Activated CD8-positive, alpha-beta T cell treated with anti-CD3 and anti-CD28 coated beads, Interleukin-2, amount 10 ng/mL, durations not matched to agents 7 days and 5 days (primary cell): ENCODE measurements around the gene UBTF. TPM values are rescaled to one million over a fixed set of nuclear protein-coding genes. Genes with fewer than 3 reads are reported as not detected.
A peak's percentile ranks its signal among the peaks of the same experiment; 100 is the strongest.

Experiments
- ATAC-seq: fragments of 150-1000 bp; cut with Tn5 transposase; one replicate; pipeline ENCODE4 v1.10.0; 2021; ENCODE audit warnings: moderate library complexity
- CTCF ChIA-PET: fragments of 350-600 bp; sonication (Branson Sonifier 250); formaldehyde crosslinking; loops from one replicate; lab custom pipeline; 2021; ENCODE audit warnings: antibody characterized with exemption; lab: Charles Lee
- POLR2A ChIA-PET: fragments of 350-600 bp; sonication (Branson Sonifier 250); formaldehyde crosslinking; loops from one replicate; lab custom pipeline; 2021; ENCODE audit warnings: antibody characterized with exemption; lab: Charles Lee
- DNase-seq: peaks from one replicate; pipeline ENCODE4 v3.0.0-alpha.2; 2020
- H3K27ac Mint-ChIP-seq: one replicate; pipeline ENCODE4 v1.8.0; 2021; ENCODE audit warnings: mild to moderate bottlenecking, mixed read lengths
- H3K27me3 Mint-ChIP-seq: one replicate; pipeline ENCODE4 v1.8.0; 2021; ENCODE audit warnings: low read depth, mixed read lengths
- H3K36me3 Mint-ChIP-seq: one replicate; pipeline ENCODE4 v1.8.0; 2021; ENCODE audit warnings: low read depth, mixed read lengths
- H3K4me1 Mint-ChIP-seq: one replicate; pipeline ENCODE4 v1.8.0; 2021; ENCODE audit warnings: low read depth, mixed read lengths
- H3K4me3 Mint-ChIP-seq: one replicate; pipeline ENCODE4 v1.8.0; 2021; ENCODE audit warnings: mild to moderate bottlenecking, mixed read lengths
- H3K9me3 Mint-ChIP-seq: one replicate; pipeline ENCODE4 v1.8.0; 2022; ENCODE audit warnings: mixed read lengths; ENCODE audit not compliant: insufficient read depth
- total RNA-seq, 2 experiments: library from RNA; stranded (reverse); gene quantifications; one replicate each; pipeline ENCODE4 v1.2.3, GENCODE V29; 2021

The UBTF gene
- total RNA-seq, 2 experiments from 2014 or later, result 165 to 182 TPM

DNA sequence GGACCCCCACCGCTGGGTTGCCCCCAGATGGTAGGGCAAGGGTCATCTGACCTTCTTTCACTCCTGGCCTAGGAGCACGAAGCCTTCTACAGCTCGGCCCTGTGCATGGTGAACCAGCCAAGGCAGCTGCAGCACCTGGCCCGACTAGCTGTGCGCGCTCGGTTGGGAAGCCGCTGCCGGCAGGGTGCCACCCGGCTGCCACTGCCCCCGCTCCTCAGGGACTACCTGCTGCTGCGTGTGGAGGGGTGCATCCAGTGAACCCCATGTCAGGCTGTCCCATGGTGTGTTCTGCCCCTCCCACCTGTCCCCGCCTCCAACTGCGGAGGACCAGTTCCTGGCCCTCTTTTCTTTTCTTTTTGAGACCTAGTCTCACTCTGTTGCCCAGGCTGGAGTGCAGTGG lies 41.3 kb downstream of the UBTF start:
- H3K27me3 Mint-ChIP-seq, result no peaks in the 10 kb centered on the region
- no peak for DNase-seq
- no peak overlapping the region for H3K4me3 Mint-ChIP-seq
- CTCF ChIA-PET, result no interaction called here
- H3K36me3 Mint-ChIP-seq, result peaks cover 31% of the 10 kb centered on the region
- no peak for ATAC-seq
- H3K9me3 Mint-ChIP-seq, result no peaks in the 10 kb centered on the region
- POLR2A ChIA-PET, result no interaction called here
- H3K27ac Mint-ChIP-seq, result no peak overlapping the region
- H3K4me1 Mint-ChIP-seq, result peaks cover 9% of the 10 kb centered on the region

DNA sequence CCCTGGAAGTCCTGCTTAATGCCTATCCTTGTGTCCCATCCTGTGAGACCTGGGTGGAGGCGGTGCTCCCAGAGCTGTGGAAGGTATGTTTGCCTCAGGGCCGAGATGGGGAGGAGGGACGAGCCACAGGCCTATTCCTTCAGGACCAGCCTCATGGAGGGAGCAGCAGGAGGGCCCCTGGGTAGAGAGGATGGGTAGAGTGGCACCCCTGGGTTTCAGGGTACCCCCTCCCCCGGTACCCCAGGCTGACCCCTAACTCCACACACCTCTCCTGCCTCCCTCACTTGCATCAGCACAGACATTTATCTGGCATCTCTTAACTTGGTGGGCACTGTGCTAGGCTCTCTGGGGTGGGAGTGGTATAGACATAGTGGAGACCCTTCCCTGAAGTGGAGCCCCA lies 41.8 kb downstream of the UBTF start:
- Mint-ChIP-seq H3K27ac (no peak overlapping the region), H3K9me3 (no peaks in the 10 kb centered on the region), H3K36me3 (peaks cover 31% of the 10 kb centered on the region), H3K4me1 (peaks cover 5% of the 10 kb centered on the region), H3K4me3 (no peak overlapping the region), H3K27me3 (no peaks in the 10 kb centered on the region)
- ATAC-seq, result peak; percentile 11
- DNase-seq, result no peak
- ChIA-PET POLR2A (no interaction called here), CTCF (no interaction called here)

DNA sequence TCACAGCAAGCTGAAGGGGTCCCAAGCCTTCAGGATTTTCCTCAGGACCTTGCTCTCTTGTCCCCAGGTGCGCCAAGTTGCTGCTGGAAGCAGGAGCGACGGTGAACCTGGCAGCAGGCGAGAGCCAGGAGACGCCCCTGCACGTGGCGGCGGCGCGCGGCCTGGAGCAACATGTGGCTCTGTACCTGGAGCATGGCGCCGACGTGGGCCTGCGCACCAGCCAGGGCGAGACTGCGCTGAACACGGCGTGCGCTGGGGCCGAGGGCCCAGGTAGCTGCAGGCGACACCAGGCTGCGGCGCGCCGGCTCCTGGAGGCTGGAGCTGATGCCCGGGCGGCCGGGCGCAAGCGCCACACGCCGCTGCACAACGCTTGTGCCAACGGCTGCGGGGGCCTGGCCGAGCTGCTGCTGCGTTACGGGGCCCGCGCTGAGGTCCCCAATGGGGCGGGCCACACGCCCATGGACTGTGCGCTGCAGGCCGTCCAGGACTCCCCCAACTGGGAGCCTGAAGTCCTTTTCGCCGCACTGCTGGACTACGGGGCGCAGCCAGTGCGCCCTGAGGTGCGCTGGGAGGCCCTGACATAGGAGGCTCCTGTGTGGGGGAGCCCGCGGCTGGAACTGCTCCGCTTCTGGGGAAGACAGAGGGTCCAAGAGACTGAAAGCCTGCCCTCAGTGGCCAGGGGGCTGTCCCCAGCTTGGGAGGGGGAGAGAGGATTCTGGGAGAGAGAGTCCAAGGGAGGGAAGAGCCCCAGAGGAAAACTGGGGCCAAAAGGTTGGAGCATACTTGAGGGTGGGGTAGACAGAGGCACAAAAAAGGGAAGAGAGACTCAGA lies 42.6 kb downstream of the UBTF start:
- CTCF ChIA-PET, result interaction anchor here (1.0 to 1.1 kb wide), 2 partner anchors 26 to 33 kb away, joined by 3 read pairs; no protein-coding TSS in a partner anchor
- Mint-ChIP-seq H3K36me3 (peaks cover 27% of the 10 kb centered on the region), H3K27ac (no peak overlapping the region), H3K4me1 (peaks cover 4% of the 10 kb centered on the region), H3K4me3 (no peak overlapping the region), H3K9me3 (no peaks in the 10 kb centered on the region), H3K27me3 (no peaks in the 10 kb centered on the region)
- DNase-seq (no peak), ATAC-seq (peak; percentile 19)
- POLR2A ChIA-PET, result no interaction called here

DNA sequence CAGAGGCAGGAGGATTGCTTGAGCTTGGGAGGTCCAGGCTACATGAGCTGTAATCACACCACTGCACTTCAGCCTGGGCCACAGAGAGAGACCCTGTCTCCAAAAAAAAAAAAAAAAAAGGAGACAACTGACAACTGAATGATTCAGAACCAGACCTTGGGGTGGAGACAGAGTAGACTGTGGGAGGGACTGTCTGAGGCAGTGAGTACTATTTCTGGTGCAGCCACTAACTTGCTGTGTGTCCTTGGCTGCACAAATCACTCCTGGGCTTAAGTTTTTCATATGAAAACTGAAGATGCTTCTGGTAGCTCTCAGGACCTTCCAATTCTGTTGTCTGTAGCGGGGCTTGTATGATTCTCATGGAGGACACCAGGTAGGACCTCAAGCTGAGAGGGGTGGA lies 43.2 kb downstream of the UBTF start:
- POLR2A ChIA-PET, result no interaction called here
- ATAC-seq (no peak), DNase-seq (no peak)
- Mint-ChIP-seq H3K9me3 (no peaks in the 10 kb centered on the region), H3K4me1 (no peaks in the 10 kb centered on the region), H3K27ac (no peak overlapping the region), H3K4me3 (no peak overlapping the region), H3K36me3 (peaks cover 23% of the 10 kb centered on the region), H3K27me3 (no peaks in the 10 kb centered on the region)
- CTCF ChIA-PET, result interaction anchor here (1.0 to 1.1 kb wide), 2 partner anchors 26 to 34 kb away, joined by 3 read pairs; no protein-coding TSS in a partner anchor

DNA sequence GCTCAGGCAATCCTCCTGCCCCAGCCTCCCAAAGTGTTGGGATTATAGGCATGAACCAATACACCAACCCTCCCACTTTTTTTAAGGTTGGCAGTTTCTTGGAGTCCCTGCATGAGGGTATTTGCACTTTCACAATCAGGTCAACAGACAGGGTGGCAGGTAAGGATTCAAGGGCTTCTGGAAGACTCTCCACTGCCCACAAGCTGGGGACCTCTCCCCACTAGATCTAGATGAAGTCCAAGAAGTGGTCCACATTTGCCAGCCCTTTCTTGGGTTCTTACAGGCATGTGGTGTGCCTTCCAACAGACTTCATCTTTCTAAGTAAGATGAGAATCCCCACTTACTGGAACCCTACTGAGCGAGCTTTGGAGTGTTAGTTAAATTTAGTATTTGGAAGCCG lies 45.0 kb downstream of the UBTF start:
- ChIA-PET CTCF (interaction anchor here (1.3 kb wide), 1 partner anchor 51 kb away, joined by 3 read pairs; the partner anchor contains the start of gene HDAC5), POLR2A (interaction anchor here (1.6 kb wide), 1 partner anchor 11 kb away, joined by 6 read pairs; no protein-coding TSS in a partner anchor)
- Mint-ChIP-seq H3K4me3 (no peak overlapping the region), H3K27ac (no peak overlapping the region), H3K4me1 (no peaks in the 10 kb centered on the region), H3K9me3 (no peaks in the 10 kb centered on the region), H3K36me3 (peaks cover 23% of the 10 kb centered on the region), H3K27me3 (no peaks in the 10 kb centered on the region)
- ATAC-seq (no peak), DNase-seq (no peak)

DNA sequence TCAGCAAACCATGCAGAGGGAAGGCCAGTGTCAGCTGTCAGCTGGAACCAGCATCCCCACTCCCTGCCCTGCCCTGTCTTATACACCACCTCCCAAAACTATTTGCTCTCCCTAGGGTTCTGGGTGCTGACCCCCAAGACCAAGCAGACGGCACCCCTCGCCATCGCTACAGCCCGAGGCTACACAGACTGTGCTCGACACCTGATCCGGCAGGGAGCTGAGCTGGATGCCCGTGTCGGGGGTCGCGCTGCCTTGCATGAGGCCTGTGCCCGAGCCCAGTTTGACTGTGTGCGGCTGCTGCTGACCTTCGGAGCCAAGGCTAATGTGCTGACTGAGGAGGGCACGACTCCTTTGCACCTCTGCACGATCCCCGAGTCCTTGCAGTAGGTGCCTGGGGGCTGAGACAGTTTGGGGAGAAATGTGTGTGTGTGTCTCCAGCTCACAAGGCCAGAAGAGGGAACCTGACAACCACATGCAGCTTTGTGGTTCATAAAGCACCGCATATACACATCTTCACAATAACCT lies 47.5 kb downstream of the UBTF start:
- no peak overlapping the region for H3K4me3 Mint-ChIP-seq
- ChIA-PET POLR2A (interaction anchor here (1.4 to 1.7 kb wide), 2 partner anchors 12 to 14 kb away, joined by 5 read pairs; partner anchors contain the start of gene TMUB2), CTCF (interaction anchor here (0.7 to 1.9 kb wide), 2 partner anchors 14 to 173 kb away, joined by 3 to 7 read pairs; partner anchors contain the start of gene GRN)
- no peak overlapping the region for H3K27ac Mint-ChIP-seq
- no peak for DNase-seq
- ATAC-seq, result no peak
- H3K36me3 Mint-ChIP-seq, result peaks cover 15% of the 10 kb centered on the region
- H3K27me3 Mint-ChIP-seq, result no peaks in the 10 kb centered on the region
- H3K4me1 Mint-ChIP-seq, result peaks cover 7% of the 10 kb centered on the region
- no peaks in the 10 kb centered on the region for H3K9me3 Mint-ChIP-seq

DNA sequence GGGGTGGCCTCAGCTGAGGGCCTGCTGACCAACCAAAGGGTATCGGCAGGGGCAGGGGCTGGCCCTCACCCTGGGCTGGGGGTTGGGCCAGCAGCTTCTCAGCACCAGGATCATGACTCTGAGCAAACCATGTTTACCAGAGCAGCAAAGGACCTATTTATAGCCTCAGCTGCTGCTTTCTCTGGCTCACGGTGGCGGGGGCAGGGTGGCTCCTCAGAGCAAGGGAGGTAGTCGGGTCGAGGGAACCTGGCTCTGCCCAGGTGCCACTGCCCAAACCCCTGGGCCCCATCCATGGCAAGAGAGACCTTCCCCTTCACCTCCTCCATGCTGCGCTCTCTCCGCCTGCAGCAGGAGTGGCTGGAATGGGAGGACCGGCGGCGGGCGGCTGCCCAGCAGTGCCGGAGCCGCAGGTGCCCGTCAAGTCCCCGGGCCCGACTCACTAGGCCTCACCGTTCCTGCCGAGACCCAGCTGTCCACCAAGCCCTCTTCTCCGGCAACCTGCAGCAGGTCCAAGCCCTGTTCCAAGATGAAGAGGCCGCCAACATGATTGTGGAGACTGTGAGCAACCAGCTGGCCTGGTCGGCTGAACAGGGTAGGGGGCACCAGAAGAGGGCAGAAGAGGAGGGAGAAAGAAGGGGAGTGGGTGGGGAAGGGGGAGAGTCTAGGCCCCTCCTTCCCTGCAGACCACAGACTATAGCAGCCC lies 48.8 kb downstream of the UBTF start, which contains the start of gene ASB16:
TSS of gene ASB16 (plus strand) at position 206 of the 703 bp plus-strand sequence. CDS start at position 292, 86 bp downstream.
- ChIA-PET CTCF (interaction anchor here (1.2 to 1.9 kb wide), 2 partner anchors 175 kb away, joined by 3 to 7 read pairs; partner anchors contain the start of gene GRN), POLR2A (interaction anchor here (0.6 kb wide), 1 partner anchor 287 kb away, joined by 4 read pairs; no protein-coding TSS in a partner anchor)
- Mint-ChIP-seq H3K27me3 (no peaks in the 10 kb centered on the region), H3K36me3 (peaks cover 7% of the 10 kb centered on the region), H3K27ac (no peak within 1 kb of the TSS), H3K4me1 (peaks cover 7% of the 10 kb centered on the region), H3K9me3 (no peaks in the 10 kb centered on the region), H3K4me3 (no peak within 1 kb of the TSS)
- DNase-seq (no peak), ATAC-seq (no peak)

DNA sequence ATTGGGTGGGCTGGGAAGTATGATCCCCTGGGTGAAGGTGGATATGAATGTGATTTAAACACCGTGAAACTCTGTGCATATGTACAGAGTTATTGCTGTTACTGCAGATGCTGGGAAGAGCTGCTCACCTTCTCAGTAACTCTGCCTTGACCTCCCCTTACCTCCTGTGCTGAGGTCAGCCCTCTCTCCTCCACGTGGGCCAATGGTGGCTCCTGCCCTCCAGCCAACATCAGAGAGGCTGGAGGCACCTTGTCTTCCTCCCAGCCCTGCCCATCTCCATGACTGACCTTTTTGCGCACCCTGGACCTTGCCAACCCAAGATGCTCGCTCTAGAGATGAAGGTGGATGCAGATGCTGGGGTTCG lies 49.4 kb downstream of the UBTF start:
- POLR2A ChIA-PET, result no interaction called here
- Mint-ChIP-seq H3K9me3 (no peaks in the 10 kb centered on the region), H3K4me3 (no peak overlapping the region), H3K27ac (no peak overlapping the region), H3K4me1 (peaks cover 7% of the 10 kb centered on the region), H3K27me3 (no peaks in the 10 kb centered on the region), H3K36me3 (peaks cover 4% of the 10 kb centered on the region)
- CTCF ChIA-PET, result interaction anchor here (1.2 kb wide), 1 partner anchor 176 kb away, joined by 3 read pairs; the partner anchor contains the start of gene GRN
- DNase-seq (no peak), ATAC-seq (no peak)

DNA sequence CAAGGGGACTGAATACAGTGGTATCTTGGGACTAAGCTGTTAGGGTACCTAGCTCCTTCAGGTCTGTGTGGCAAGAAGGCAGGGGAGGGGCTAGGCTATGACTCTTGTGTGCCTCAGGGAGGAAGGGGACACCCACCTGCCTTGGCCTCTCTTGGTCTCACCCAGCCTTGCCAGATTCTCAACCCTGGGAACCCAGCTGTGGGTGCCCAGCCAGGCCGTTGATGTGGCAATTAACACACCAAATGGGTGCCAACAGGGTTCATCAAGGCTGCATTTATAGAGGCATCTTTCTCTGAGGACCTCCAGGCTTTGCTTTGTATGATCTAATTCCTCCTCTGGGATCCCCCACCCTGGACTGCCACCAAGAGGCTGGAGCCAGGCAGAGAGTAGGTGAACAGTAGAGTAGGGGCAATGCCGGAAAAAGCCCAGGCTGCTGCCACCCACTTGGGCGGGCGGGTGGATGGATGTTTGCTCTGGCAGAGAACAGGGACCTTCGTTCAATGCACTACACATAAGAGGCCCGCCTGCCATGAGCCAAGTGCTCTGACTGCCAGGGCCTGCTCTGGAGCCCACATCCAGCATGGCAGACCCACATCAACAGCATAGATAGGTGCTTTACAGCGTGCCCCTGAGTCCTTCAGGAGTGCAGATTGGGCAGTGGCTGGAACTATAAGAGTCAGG lies 52.2 kb downstream of the UBTF start:
- H3K27ac Mint-ChIP-seq, result no peak overlapping the region
- no peak for ATAC-seq
- H3K27me3 Mint-ChIP-seq, result no peaks in the 10 kb centered on the region
- ChIA-PET POLR2A (interaction anchor here (0.5 to 3.3 kb wide), 2 partner anchors 41 to 44 kb away, joined by 3 to 14 read pairs; partner anchors contain the start of gene HDAC5), CTCF (interaction anchor here (0.8 to 2.5 kb wide), 8 partner anchors 16 to 224 kb away, joined by 3 to 27 read pairs (median 4); partner anchors contain the start of genes GRN and TMUB2)
- peaks cover 4% of the 10 kb centered on the region for H3K36me3 Mint-ChIP-seq
- peaks cover 7% of the 10 kb centered on the region for H3K4me1 Mint-ChIP-seq
- H3K9me3 Mint-ChIP-seq, result no peaks in the 10 kb centered on the region
- no peak overlapping the region for H3K4me3 Mint-ChIP-seq
- no peak for DNase-seq

DNA sequence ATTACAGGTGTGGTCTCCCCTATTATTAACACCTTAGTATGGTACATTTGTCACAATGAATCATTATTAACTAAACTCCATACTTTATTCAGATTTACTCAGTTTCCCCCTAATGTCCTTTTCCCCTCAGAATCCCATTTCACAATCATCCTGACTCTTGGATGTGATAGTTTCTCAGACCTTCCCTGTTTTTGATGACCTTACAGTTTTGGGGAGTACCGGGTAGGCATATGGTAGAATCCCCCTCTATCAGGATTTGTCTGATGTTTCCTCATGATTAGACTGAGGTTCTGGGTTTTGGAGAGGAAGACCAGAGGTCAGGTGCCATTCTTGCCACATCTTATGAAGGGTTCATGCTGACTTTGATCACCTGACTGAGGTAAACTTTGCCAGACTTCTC lies 55.0 kb downstream of the UBTF start:
- peaks cover 9% of the 10 kb centered on the region for H3K4me1 Mint-ChIP-seq
- POLR2A ChIA-PET, result no interaction called here
- no peaks in the 10 kb centered on the region for H3K27me3 Mint-ChIP-seq
- CTCF ChIA-PET, result no interaction called here
- DNase-seq, result no peak
- H3K36me3 Mint-ChIP-seq, result peaks cover 6% of the 10 kb centered on the region
- H3K9me3 Mint-ChIP-seq, result no peaks in the 10 kb centered on the region
- H3K4me3 Mint-ChIP-seq, result no peak overlapping the region
- no peak overlapping the region for H3K27ac Mint-ChIP-seq
- ATAC-seq, result no peak
